Endothelial cell of umbilical vein (primary cell): ENCODE data around the gene NECTIN4.

ENCODE experiments used
- EZH2 ChIP-seq: IDR thresholded peaks from 2 replicates; pipeline ENCODE4 v1.6.1; 2012; ENCODE audit warnings: borderline replicate concordance, low read depth, mild to moderate bottlenecking, moderate library complexity, low read length, inconsistent platforms; ENCODE audit not compliant: severe bottlenecking
- POLR2A ChIP-seq: IDR thresholded peaks from 2 replicates; pipeline ENCODE4 v1.6.1; 2012; ENCODE audit warnings: low read depth, mild to moderate bottlenecking, control low read depth, low read length
- TF ChIP-seq, protein P1 (sequence below), 2 donors: IDR thresholded peaks; 1 replicate in 1 of 2; 2 replicates in 1 of 2; pipeline ENCODE4 v1.5.1; 2011; ENCODE audit warnings: low read length in 2 of 2, mild to moderate bottlenecking in 2 of 2, moderate library complexity in 2 of 2, control low read depth in 1 of 2, inconsistent platforms in 1 of 2, low read depth in 1 of 2; ENCODE audit not compliant: insufficient read depth in 1 of 2; ENCODE audit errors: extremely low read depth in 1 of 2
- TF ChIP-seq, protein P2 (sequence below): IDR thresholded peaks from 2 replicates; pipeline ENCODE4 v1.6.1; 2011; ENCODE audit not compliant: insufficient read depth, insufficient read length

DNA sequence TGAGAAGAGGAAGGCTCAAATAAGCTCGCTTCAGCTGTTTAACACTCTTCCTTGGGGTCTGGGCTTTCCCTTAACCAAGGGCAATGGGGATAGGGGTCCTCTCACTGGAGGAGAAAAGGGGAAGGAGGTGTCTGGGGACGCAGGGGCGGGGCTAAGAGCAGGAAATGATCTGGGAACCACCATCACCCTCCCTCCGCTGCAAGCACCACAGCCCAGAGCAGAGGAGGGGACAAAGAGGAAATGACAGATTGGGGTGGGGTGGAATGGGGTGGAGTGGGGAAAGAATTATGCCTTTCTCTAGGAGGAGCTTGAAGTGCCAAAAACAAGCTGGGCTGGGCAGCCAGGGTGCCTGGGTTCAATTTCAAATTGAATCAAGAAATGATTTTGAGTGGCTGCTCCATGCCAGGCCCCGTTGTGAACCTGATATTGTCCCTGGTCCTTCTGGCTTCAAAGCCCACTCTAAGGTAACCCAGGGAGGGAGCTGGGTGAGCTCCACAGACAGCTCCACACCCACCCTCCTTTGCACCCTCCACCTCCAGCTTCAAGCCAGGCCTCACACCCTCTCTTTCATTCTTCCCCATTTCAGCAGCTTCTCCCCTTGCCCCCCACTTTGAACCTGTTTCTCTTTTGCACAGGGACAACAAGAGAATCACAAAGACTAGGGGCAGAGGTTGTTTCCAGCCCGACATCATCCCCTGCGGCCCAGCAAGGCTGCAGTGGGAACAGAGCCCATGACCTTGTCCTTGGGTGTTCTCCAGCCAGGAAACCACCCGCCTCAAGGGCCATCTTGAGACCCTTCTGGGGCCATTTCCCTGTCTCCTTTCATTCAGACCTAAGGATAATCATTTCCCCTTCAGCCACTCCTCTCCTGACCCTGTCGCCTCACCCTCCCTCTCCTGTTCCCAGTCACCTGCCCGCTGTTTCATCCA is 20.8 kb downstream of the NECTIN4 start:
- TF ChIP-seq, protein P1, sequence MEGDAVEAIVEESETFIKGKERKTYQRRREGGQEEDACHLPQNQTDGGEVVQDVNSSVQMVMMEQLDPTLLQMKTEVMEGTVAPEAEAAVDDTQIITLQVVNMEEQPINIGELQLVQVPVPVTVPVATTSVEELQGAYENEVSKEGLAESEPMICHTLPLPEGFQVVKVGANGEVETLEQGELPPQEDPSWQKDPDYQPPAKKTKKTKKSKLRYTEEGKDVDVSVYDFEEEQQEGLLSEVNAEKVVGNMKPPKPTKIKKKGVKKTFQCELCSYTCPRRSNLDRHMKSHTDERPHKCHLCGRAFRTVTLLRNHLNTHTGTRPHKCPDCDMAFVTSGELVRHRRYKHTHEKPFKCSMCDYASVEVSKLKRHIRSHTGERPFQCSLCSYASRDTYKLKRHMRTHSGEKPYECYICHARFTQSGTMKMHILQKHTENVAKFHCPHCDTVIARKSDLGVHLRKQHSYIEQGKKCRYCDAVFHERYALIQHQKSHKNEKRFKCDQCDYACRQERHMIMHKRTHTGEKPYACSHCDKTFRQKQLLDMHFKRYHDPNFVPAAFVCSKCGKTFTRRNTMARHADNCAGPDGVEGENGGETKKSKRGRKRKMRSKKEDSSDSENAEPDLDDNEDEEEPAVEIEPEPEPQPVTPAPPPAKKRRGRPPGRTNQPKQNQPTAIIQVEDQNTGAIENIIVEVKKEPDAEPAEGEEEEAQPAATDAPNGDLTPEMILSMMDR (IDR thresholded peaks at IDR 0.05; ENCODE audit: extremely low read depth in 1 of 2, insufficient read depth in 1 of 2, low read depth in 1 of 2, low read length in 2 of 2): no peak
- no peak for TF ChIP-seq POLR2A
- TF ChIP-seq, protein P2, sequence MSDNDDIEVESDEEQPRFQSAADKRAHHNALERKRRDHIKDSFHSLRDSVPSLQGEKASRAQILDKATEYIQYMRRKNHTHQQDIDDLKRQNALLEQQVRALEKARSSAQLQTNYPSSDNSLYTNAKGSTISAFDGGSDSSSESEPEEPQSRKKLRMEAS: no peak
- TF ChIP-seq EZH2: no peak
